ENCODE data around the gene PCP4L1.
"Not testable (repeated sequence)": the region's sequence is repeated elsewhere in the genome, so short reads cannot be mapped to it uniquely, and the experiment has no call there.

DNA sequence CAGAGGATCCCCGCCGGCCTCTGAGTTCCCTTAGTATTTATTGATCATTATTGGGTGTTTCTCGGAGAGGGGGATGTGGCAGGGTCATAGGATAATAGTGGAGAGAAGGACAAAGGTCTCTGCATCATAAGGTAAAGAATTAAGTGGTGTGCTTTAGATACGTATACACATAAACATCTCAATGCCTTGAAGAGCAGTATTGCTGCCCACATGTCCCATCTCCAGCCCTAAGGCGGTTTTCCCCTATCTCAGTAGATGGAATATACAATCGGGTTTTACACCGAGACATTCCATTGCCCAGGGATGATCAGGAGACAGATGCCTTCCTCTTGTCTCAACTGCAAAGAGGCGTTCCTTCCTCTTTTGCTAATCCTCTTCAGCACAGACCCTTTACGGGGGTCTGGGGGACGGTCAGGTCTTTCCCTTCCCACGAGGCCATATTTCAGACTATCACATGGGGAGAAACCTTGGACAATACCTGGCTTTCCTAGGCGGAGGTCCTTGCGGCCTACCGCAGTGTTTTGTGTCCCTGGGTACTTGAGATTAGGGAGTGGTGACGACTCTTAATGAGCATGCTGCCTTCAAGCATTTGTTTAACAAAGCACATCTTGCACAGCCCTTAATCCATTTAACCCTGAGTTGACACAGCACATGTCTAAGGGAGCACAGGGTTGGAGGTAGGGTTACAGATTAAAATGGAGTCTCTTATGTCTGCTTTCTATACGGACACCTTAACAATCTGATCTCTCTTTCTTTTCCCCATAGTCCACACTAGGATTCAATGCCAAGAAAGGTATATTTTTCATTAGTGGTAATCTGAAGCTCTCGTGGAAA lies 57.5 kb downstream of the PCP4L1 start:
- TF ChIP-seq CTCF (IDR thresholded peaks at IDR 0.05; ENCODE audit: insufficient read depth, low read length); REST (IDR thresholded peaks at IDR 0.05; ENCODE audit: insufficient replicate concordance, low read depth); POLR2AphosphoS5 (IDR thresholded peaks at IDR 0.05; ENCODE audit: low read depth): not testable (repeated sequence)

All from HL-60 (cell line).